Erythroblast (primary cell): Measurements from ENCODE around the gene TSR3.

Source experiments
- GATA1 ChIP-seq: IDR thresholded peaks from 2 replicates; pipeline ENCODE4 v1.6.1; 2011; ENCODE audit warnings: low read depth, mild to moderate bottlenecking, control low read depth, low read length, moderate library complexity
- POLR2A ChIP-seq: IDR thresholded peaks from 2 replicates; pipeline ENCODE4 v1.6.1; 2011; ENCODE audit warnings: mild to moderate bottlenecking, low read length

DNA sequence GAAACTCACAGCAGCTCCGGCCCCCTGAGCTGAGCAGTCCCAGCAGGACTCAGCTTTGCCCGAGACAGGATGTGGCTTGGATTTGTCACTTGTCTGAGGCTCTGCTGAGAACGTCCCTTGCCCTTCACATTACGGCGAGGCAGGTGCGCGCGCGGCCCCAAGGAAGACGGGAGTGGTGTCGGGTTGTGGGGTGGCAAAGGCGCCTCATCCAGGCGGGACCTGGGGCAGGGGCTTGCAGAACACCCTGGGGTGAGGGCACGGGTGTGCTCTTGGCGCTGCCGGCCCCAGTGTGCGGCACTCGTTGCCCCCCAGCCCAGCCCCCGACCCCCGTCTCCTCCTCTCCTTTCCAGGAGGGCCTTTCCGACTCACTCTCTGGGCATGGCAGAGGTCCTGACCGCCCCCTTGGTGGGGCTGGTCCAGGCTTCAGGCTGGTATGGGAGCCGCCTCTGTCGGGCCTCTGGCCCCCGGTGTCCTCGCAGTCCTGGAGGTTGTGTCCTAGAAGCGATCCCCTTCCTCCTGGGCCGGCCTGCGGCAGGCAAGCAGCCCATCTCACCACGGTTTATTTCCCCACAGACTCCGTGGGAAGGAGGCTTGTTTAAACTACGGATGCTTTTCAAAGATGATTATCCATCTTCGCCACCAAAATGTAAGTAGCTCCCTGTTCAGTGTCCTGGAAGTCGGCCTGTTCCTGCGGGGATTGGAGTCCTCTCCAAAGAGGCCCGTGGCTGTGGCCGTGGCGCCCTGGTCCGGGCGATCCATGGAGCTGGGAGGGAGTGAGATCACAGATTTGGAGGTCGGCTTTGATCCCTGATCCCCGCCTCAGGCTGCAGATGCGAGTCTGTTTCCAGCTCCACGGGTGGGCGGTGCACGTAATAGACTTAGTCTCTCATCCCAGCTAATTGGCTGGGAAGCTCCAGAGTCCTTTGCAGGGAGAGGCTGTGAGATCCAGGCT, 36.3 kb downstream of the TSR3 start:
- no peak for TF ChIP-seq POLR2A
- TF ChIP-seq GATA1: no peak
